ENCODE measurements around the gene PPP3CA.

DNA sequence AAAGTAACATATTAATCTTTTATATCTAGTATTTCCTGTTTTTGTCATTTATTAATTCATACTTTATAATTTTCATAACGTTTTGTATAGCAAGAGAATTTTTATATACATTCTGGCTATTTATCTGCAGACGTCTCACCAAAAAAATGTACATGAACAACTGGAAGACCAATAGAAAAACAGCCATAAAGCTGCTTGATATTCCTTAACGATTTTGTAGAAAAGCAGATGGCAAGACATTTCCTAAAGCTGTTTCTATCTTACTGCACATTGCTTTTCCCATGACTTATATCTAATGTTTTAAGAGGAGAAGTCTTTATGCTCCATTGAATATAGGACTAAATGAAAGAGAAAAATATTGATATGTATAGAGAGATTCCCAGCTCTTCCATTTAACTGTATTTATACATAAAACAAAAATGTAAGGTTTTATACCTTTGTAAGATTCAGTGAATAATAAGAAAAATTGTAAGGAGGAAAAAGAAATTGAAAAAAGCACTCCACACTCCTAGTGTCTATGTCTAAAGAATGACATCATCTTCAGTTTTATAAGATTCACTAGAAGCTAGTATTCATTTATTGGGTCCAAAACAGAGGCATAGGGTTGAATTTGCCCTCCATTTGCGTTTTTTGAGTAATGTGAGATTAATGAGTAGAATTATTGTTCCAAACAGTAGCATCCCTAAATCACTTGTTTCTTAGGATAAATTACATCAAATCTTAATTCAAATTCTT, 248.5 kb downstream of the PPP3CA start:
- TF ChIP-seq, protein P1, sequence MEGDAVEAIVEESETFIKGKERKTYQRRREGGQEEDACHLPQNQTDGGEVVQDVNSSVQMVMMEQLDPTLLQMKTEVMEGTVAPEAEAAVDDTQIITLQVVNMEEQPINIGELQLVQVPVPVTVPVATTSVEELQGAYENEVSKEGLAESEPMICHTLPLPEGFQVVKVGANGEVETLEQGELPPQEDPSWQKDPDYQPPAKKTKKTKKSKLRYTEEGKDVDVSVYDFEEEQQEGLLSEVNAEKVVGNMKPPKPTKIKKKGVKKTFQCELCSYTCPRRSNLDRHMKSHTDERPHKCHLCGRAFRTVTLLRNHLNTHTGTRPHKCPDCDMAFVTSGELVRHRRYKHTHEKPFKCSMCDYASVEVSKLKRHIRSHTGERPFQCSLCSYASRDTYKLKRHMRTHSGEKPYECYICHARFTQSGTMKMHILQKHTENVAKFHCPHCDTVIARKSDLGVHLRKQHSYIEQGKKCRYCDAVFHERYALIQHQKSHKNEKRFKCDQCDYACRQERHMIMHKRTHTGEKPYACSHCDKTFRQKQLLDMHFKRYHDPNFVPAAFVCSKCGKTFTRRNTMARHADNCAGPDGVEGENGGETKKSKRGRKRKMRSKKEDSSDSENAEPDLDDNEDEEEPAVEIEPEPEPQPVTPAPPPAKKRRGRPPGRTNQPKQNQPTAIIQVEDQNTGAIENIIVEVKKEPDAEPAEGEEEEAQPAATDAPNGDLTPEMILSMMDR (conservative IDR thresholded peaks at IDR 0.05; ENCODE audit: low read depth in 2 of 2): no peak
- TF ChIP-seq, protein P2, sequence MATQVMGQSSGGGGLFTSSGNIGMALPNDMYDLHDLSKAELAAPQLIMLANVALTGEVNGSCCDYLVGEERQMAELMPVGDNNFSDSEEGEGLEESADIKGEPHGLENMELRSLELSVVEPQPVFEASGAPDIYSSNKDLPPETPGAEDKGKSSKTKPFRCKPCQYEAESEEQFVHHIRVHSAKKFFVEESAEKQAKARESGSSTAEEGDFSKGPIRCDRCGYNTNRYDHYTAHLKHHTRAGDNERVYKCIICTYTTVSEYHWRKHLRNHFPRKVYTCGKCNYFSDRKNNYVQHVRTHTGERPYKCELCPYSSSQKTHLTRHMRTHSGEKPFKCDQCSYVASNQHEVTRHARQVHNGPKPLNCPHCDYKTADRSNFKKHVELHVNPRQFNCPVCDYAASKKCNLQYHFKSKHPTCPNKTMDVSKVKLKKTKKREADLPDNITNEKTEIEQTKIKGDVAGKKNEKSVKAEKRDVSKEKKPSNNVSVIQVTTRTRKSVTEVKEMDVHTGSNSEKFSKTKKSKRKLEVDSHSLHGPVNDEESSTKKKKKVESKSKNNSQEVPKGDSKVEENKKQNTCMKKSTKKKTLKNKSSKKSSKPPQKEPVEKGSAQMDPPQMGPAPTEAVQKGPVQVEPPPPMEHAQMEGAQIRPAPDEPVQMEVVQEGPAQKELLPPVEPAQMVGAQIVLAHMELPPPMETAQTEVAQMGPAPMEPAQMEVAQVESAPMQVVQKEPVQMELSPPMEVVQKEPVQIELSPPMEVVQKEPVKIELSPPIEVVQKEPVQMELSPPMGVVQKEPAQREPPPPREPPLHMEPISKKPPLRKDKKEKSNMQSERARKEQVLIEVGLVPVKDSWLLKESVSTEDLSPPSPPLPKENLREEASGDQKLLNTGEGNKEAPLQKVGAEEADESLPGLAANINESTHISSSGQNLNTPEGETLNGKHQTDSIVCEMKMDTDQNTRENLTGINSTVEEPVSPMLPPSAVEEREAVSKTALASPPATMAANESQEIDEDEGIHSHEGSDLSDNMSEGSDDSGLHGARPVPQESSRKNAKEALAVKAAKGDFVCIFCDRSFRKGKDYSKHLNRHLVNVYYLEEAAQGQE (IDR thresholded peaks at IDR 0.05; ENCODE audit: unreplicated experiment): no peak
- TF ChIP-seq POLR2AphosphoS5 (IDR thresholded peaks at IDR 0.05; ENCODE audit: low read depth) (no peak), EZH2 (IDR thresholded peaks at IDR 0.05; ENCODE audit: low read depth, unreplicated experiment) (no peak), CREB1 (CRISPR knock-in tag; IDR thresholded peaks at IDR 0.05; ENCODE audit: low read depth) (no peak), EZH2phosphoT487 (IDR thresholded peaks at IDR 0.05; ENCODE audit: unreplicated experiment) (no peak), STAT1 (IDR thresholded peaks at IDR 0.05; ENCODE audit: unreplicated experiment) (no peak), ZNF331 (CRISPR knock-in tag; IDR thresholded peaks at IDR 0.05; ENCODE audit: low read depth) (no peak)
